CD4-positive, CD25-positive, alpha-beta regulatory T cell (primary cell): Measurements from ENCODE around the gene IDUA. TPM values are rescaled to one million over a fixed set of nuclear protein-coding genes. Genes with fewer than 3 reads are reported as not detected.

Experiments
- ATAC-seq, 2 donors: fragments of 150-1000 bp; cut with Tn5 transposase; one replicate each; pipeline ENCODE4 v1.10.0; 2021; ENCODE audit warnings: low read depth in 2 of 2, moderate number of reproducible peaks in 2 of 2, moderate library complexity in 1 of 2
- DNase-seq, 3 donors: peaks; one replicate each; pipeline versions ENCODE4 v3.0.0 to v3.0.0-alpha.2; 2012 to 2022; ENCODE audit warnings: mixed read lengths in 1 of 3
- H3K27ac ChIP-seq: one replicate; pipeline ENCODE4 v1.7.0; 2013; ENCODE audit warnings: mild to moderate bottlenecking, low read length; ENCODE audit not compliant: insufficient read depth, poor library complexity, severe bottlenecking
- H3K27me3 ChIP-seq: one replicate; pipeline ENCODE4 v1.7.0; 2013; ENCODE audit warnings: low read length; ENCODE audit not compliant: control insufficient read depth, insufficient read depth
- H3K36me3 ChIP-seq: one replicate; pipeline ENCODE4 v1.7.0; 2013; ENCODE audit warnings: mild to moderate bottlenecking, low read length, moderate library complexity; ENCODE audit not compliant: control insufficient read depth, insufficient read depth
- H3K4me1 ChIP-seq: 2 replicates; pipeline ENCODE4 v1.7.0; 2013; ENCODE audit warnings: mild to moderate bottlenecking, low read length; ENCODE audit not compliant: insufficient read depth, control insufficient read depth, poor library complexity, severe bottlenecking
- H3K4me3 ChIP-seq: one replicate; pipeline ENCODE4 v1.7.0; 2013; ENCODE audit warnings: low read depth, mild to moderate bottlenecking, low read length, moderate library complexity
- H3K9me3 ChIP-seq, 2 experiments: 1 replicate in 1 of 2; 2 replicates in 1 of 2; pipeline ENCODE4 v1.7.0; 2013; ENCODE audit warnings: low read length in 2 of 2, mild to moderate bottlenecking in 1 of 2, moderate library complexity in 1 of 2; ENCODE audit not compliant: control insufficient read depth in 2 of 2
- H3K27ac Mint-ChIP-seq, 3 donors: one replicate each; pipeline ENCODE4 v1.8.0; 2020 to 2022; ENCODE audit warnings: mild to moderate bottlenecking in 3 of 3, mixed read lengths in 3 of 3, moderate library complexity in 2 of 3
- H3K27me3 Mint-ChIP-seq: one replicate; pipeline ENCODE4 v1.8.0; 2022; ENCODE audit warnings: mild to moderate bottlenecking, mixed read lengths
- H3K36me3 Mint-ChIP-seq: one replicate; pipeline ENCODE4 v1.8.0; 2020; ENCODE audit warnings: mixed read lengths
- H3K4me1 Mint-ChIP-seq, 4 donors: one replicate each; pipeline ENCODE4 v1.8.0; 2020 to 2022; ENCODE audit warnings: mixed read lengths in 4 of 4, mild to moderate bottlenecking in 1 of 4
- H3K4me3 Mint-ChIP-seq, 4 donors: one replicate each; pipeline ENCODE4 v1.8.0; 2020 to 2022; ENCODE audit warnings: mild to moderate bottlenecking in 4 of 4, mixed read lengths in 4 of 4, moderate library complexity in 3 of 4
- H3K9me3 Mint-ChIP-seq, 7 donors: one replicate each; pipeline ENCODE4 v1.8.0; 2020 to 2022; ENCODE audit warnings: mixed read lengths in 7 of 7, mild to moderate bottlenecking in 3 of 7, moderate library complexity in 2 of 7
- polyA plus RNA-seq, 4 donors: library from polyadenylated mRNA; unstranded; fragments of 300-500 nt; fragmentation: Illumina TruSeq; gene quantifications; one replicate each; pipeline ENCODE4 v1.2.3, GENCODE V29; 2021
- total RNA-seq: library from RNA; stranded (reverse); gene quantifications from one replicate; pipeline ENCODE4 v1.2.3, GENCODE V29; 2022

IDUA gene
- total and polyA plus RNA-seq, 5 donors from 2014 or later, result 7.5 to 55.5 (median 8.9) TPM

- Mint-ChIP-seq H3K4me1 (peaks cover 0 to 16% (median 5%) of the 10 kb centered on the region in 4 donors), H3K36me3 (no peaks in the 10 kb centered on the region), H3K9me3 (no peaks in the 10 kb centered on the region), H3K27ac (no peak overlapping the region), H3K27me3 (no peaks in the 10 kb centered on the region), H3K4me3 (no peak overlapping the region)
- Histone ChIP-seq H3K9me3 (no peaks in the 10 kb centered on the region), H3K4me1 (peaks cover 22% of the 10 kb centered on the region), H3K27ac (no peak overlapping the region), H3K4me3 (no peak overlapping the region), H3K36me3 (peaks cover 9% of the 10 kb centered on the region), H3K27me3 (no peaks in the 10 kb centered on the region)
- no peak for ATAC-seq
- DNase-seq, result no peak
These were observed 4.0 kb downstream of the IDUA start for GRCh38 chr4:990746-991367.

DNA sequence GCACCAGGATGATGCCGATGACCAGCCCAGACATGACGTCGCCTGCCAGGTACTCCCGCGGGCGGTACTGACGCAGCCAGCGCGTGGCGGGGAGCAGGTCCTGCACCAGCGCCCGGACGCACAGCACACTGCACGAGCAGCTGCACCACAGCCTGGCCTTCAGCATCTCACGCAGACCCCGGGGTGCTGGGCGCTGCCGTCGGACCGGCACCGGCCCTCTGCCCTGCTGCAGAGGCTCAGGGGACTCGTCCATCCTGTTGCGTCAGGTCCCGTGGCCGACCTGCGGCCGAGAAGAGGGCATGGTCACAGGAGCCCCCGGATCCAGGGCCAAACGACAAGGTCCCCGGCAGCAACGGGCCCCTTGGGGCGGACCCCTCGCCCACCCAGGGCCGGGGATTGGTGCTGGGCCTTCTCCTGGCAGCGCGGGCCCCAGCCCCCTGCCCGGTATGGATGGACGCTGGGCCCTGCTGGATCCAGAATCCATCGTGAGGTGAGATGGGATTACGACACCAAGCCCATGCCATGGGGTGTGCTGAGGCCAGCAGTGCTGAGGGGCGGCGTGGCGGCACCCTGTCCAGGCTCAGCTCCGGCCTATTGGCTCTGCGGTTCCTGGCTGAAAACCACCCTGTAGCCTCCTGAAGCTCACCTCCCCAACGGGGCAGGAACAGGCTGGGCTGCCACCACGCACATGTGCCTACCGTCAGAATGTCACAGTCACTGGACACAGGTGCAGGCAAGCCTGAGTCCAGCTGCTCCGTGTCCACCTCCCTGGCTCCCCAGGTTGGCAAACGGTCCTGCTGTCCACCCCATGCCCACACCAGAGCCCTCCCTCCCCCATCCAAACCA, 4.8 kb downstream of the IDUA start:
- Histone ChIP-seq H3K27ac (no peak overlapping the region), H3K4me3 (no peak overlapping the region), H3K4me1 (peaks cover 14% of the 10 kb centered on the region), H3K36me3 (peaks cover 9% of the 10 kb centered on the region), H3K9me3 (no peaks in the 10 kb centered on the region), H3K27me3 (no peaks in the 10 kb centered on the region)
- DNase-seq, result no peak
- no peaks in the 10 kb centered on the region for H3K36me3 Mint-ChIP-seq
- no peak overlapping the region for H3K27ac Mint-ChIP-seq
- H3K27me3 Mint-ChIP-seq, result no peaks in the 10 kb centered on the region
- no peak for ATAC-seq
- H3K4me3 Mint-ChIP-seq, result no peak overlapping the region
- H3K4me1 Mint-ChIP-seq, result peaks cover 0 to 8% (median 0%) of the 10 kb centered on the region in 4 donors
- no peaks in the 10 kb centered on the region for H3K9me3 Mint-ChIP-seq

GRCh38 chr4:992297-993110, 5.7 kb downstream of the IDUA start:
- H3K27ac Mint-ChIP-seq, result no peak overlapping the region

GRCh38 chr4:993111-994029, 6.5 kb downstream of the IDUA start, which contains the start of gene SLC26A1:
TSS of gene SLC26A1 (minus strand) at chr4:993404. CDS start at chr4:991703, 1,701 bp downstream.
- DNase-seq (no peak), ATAC-seq (no peak)
- H3K27me3 ChIP-seq, result no peaks in the 10 kb centered on the region
- no peak within 1 kb of the TSS for H3K4me3 ChIP-seq
- Mint-ChIP-seq H3K9me3 (no peaks in the 10 kb centered on the region), H3K27ac (no peak within 1 kb of the TSS), H3K4me3 (no peak within 1 kb of the TSS), H3K36me3 (no peaks in the 10 kb centered on the region), H3K4me1 (peaks cover 0 to 10% (median 0%) of the 10 kb centered on the region in 4 donors), H3K27me3 (peaks cover 7% of the 10 kb centered on the region)
- H3K36me3 ChIP-seq, result peaks cover 9% of the 10 kb centered on the region
- peaks cover 13% of the 10 kb centered on the region for H3K4me1 ChIP-seq
- no peaks in the 10 kb centered on the region for H3K9me3 ChIP-seq
- H3K27ac ChIP-seq, result no peak within 1 kb of the TSS

More at GRCh38 chr4:992297-993110, 5.7 kb downstream of the IDUA start:
- Mint-ChIP-seq H3K36me3 (no peaks in the 10 kb centered on the region), H3K4me1 (peaks cover 0 to 7% (median 0%) of the 10 kb centered on the region in 4 donors), H3K9me3 (no peaks in the 10 kb centered on the region), H3K27me3 (no peaks in the 10 kb centered on the region), H3K4me3 (no peak overlapping the region)
- Histone ChIP-seq H3K36me3 (peaks cover 9% of the 10 kb centered on the region), H3K4me1 (peaks cover 14% of the 10 kb centered on the region), H3K27ac (no peak overlapping the region), H3K27me3 (no peaks in the 10 kb centered on the region), H3K4me3 (no peak overlapping the region), H3K9me3 (no peaks in the 10 kb centered on the region)
- DNase-seq (no peak), ATAC-seq (no peak)

- Histone ChIP-seq H3K27me3 (no peaks in the 10 kb centered on the region), H3K27ac (no peak overlapping the region), H3K9me3 (no peaks in the 10 kb centered on the region), H3K4me1 (peaks cover 13% of the 10 kb centered on the region), H3K36me3 (peaks cover 4% of the 10 kb centered on the region), H3K4me3 (no peak overlapping the region)
- Mint-ChIP-seq H3K4me1 (peaks cover 0 to 16% (median 0%) of the 10 kb centered on the region in 4 donors), H3K27ac (no peak overlapping the region), H3K9me3 (peaks cover 0 to 2% (median 0%) of the 10 kb centered on the region in 7 donors), H3K36me3 (no peaks in the 10 kb centered on the region), H3K4me3 (peak overlapping the region in 1 of 4 donors; percentile 19), H3K27me3 (peaks cover 21% of the 10 kb centered on the region)
- ATAC-seq (no peak), DNase-seq (no peak)
These were observed 8.6 kb downstream of the IDUA start for GRCh38 chr4:995311-996026.

DNA sequence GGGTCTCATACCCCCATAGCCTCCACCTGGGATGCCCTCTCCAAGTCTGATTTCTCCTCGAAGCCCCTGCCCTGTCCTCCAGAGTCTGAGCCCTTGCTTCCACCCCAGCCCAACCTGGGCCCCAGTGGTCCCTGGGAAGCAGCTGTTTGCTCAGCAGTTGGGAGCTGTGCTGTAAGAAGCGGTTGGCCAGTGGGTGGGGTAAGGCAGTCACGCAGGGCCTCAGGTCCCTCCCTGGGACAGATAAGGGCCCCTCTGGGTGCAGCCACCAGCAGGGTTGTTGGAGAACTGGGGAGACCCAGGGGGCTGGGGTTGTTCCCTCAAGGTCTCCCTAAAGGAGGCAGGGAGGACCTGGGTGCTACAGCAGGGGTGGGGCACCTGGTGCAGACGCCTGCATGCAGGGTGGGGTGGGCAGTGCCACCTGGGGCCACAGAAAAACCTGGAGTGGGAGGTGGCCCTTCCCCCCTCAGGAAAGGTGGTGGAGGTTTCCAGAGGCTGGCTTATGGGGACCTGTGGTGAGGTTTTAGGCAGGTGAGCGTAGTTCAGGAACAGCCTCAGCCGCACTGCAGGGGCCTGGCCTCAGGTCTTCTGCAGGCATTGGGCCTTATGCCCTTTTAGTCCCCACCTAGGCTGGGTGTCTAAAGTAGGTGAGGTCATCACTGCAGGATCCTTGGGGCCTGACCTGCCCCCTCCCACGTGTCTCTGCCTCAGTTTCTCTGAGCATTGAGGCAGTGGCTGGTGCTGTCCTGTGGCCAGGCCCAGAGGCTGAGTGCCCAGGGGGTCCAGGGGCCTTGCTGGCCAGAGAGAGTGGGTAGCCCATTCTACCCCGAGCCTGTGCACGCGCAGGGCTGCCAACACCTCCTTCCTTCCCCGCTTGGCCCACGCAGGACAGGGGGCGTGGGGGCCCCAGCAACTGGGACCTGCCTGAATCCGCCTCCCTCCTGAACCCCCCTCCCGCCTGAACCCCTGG, 9.5 kb downstream of the IDUA start:
- Mint-ChIP-seq H3K9me3 (peaks cover 0 to 2% (median 0%) of the 10 kb centered on the region in 7 donors), H3K36me3 (no peaks in the 10 kb centered on the region)

More for the DNA sequence above, 9.5 kb downstream of the IDUA start:
- peaks cover 0 to 17% (median 0%) of the 10 kb centered on the region in 4 donors for H3K4me1 Mint-ChIP-seq
- H3K4me3 ChIP-seq, result no peak overlapping the region
- H3K4me3 Mint-ChIP-seq, result peak overlapping the region in 1 of 4 donors; percentile 19
- H3K27ac Mint-ChIP-seq, result peak overlapping the region in 1 of 3 donors; percentile 56
- no peaks in the 10 kb centered on the region for H3K36me3 ChIP-seq
- peaks cover 13% of the 10 kb centered on the region for H3K4me1 ChIP-seq
- DNase-seq (no peak), ATAC-seq (no peak)
- H3K27me3 Mint-ChIP-seq, result peaks cover 21% of the 10 kb centered on the region
- H3K9me3 ChIP-seq, result no peaks in the 10 kb centered on the region
- no peak overlapping the region for H3K27ac ChIP-seq
- H3K27me3 ChIP-seq, result no peaks in the 10 kb centered on the region
